Activated naive CD4-positive, alpha-beta T cell treated with anti-CD3 and anti-CD28 coated beads, Interleukin-2, amount 50 U/mL, for 24 hours (primary cell): ENCODE measurements around the gene CCNC.
"Not testable (repeated sequence)": the region's sequence is repeated elsewhere in the genome, so short reads cannot be mapped to it uniquely, and the experiment has no call there.

ENCODE experiments used
- H3K27ac Mint-ChIP-seq: one replicate; pipeline ENCODE4 v1.8.0; 2021; ENCODE audit warnings: mild to moderate bottlenecking, mixed read lengths
- H3K27me3 Mint-ChIP-seq: one replicate; pipeline ENCODE4 v1.8.0; 2021; ENCODE audit warnings: mixed read lengths
- H3K36me3 Mint-ChIP-seq: one replicate; pipeline ENCODE4 v1.8.0; 2021; ENCODE audit warnings: mixed read lengths
- H3K4me1 Mint-ChIP-seq: one replicate; pipeline ENCODE4 v1.8.0; 2021; ENCODE audit warnings: mixed read lengths
- H3K4me3 Mint-ChIP-seq: one replicate; pipeline ENCODE4 v1.8.0; 2021; ENCODE audit warnings: mild to moderate bottlenecking, mixed read lengths
- H3K9me3 Mint-ChIP-seq: one replicate; pipeline ENCODE4 v1.8.0; 2021; ENCODE audit warnings: mixed read lengths

Gene CCNC

GRCh38 chr6:99605911-99606655 lies 37.6 kb upstream of the CCNC start:
- no peak overlapping the region for H3K4me3 Mint-ChIP-seq
- no peak overlapping the region for H3K27ac Mint-ChIP-seq
- H3K27me3 Mint-ChIP-seq: peaks cover 73% of the 10 kb centered on the region
- H3K4me1 Mint-ChIP-seq: peaks cover 30% of the 10 kb centered on the region
- H3K36me3 Mint-ChIP-seq: no peaks in the 10 kb centered on the region
- H3K9me3 Mint-ChIP-seq: no peaks in the 10 kb centered on the region

- H3K27ac Mint-ChIP-seq: no peak overlapping the region
- peak overlapping the region; percentile 67 for H3K4me3 Mint-ChIP-seq
- peaks cover 21% of the 10 kb centered on the region for H3K4me1 Mint-ChIP-seq
- H3K27me3 Mint-ChIP-seq: peaks cover 71% of the 10 kb centered on the region
- no peaks in the 10 kb centered on the region for H3K9me3 Mint-ChIP-seq
- no peaks in the 10 kb centered on the region for H3K36me3 Mint-ChIP-seq
Measured at GRCh38 chr6:99605074-99605734, 36.7 kb upstream of the CCNC start.

DNA sequence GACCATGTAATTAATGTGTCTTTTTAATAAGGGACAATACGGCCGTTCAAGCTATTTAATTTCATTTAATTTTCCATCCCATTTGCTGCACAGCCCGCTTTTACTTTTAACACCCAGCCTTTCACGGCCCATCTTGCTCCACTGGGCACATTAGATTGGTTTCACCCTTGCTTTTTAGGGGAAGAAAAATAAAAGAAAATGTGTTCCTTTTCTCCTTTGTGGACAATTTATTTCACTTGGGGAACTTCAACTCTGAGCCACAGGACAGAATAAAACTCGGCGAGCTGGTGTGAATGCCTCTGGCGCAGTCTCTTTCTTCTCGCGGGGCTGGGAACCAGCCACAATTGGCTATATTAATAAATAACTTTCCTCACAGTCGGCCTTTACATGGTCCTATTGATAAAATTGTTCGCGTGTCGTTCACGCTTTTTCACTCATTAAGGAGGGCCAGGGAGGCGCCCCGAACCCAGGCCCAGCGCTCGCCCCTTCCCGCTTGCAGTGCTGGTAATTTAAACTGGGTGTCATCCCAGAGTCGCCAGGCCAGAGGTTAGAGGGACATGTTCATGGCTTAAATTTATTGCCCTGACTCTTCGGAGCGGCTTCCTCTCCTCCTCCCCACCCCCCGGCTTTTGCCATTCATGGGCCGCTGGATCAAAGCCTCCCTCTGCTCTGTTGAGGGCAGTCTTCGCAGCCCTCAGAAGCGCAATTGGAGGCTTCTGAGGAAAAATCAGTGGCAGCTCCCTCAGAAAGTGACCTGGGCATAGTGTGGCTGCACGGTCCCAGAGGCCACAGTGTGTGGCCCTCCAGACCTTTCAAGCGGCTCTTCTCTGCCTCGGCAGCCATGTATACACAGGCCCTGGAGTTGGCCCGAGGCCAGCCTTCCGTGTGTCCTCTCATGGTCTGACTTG lies 36.0 kb upstream of the CCNC start:
- Mint-ChIP-seq H3K4me3 (peak overlapping the region; percentile 67), H3K27ac (no peak overlapping the region), H3K9me3 (no peaks in the 10 kb centered on the region), H3K27me3 (peaks cover 70% of the 10 kb centered on the region), H3K36me3 (no peaks in the 10 kb centered on the region), H3K4me1 (peaks cover 16% of the 10 kb centered on the region)

DNA sequence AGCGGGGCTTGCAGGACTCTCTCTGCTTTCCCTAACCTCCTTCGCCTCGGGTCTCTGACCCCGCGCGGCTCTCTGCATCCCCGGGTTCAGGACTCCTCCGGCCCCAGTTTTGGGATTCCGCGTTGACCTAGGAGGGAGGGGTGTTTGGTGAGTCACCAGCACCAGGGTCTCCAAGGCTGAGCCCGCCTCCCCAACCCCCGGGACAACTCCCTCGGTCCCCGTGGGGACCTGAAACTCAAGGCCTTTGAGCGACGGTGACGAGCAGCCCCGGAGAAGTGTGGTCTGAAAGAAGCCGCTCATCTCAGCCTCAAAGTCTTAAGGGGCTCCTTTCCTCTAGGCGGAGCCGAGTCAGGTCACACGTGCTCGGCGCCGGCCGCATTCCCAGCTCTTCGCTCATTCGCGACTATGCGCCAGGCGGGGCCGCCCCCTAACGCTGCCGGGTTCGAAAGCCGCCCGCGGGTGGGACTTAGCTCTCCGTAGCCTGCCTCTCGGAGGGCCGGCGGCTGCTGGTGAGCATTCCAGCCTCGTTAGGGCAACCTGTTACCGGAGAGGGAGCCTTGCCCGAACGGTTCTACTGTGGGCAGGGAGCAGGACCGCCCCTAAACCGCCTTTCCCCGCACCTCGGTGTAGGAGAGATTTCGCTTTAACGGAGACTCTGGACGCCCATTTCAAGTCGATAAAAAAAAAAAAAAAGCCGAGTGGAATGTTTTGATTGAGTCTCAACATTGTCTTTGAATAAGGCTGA lies 35.1 kb upstream of the CCNC start:
- H3K27ac Mint-ChIP-seq: no peak overlapping the region

DNA sequence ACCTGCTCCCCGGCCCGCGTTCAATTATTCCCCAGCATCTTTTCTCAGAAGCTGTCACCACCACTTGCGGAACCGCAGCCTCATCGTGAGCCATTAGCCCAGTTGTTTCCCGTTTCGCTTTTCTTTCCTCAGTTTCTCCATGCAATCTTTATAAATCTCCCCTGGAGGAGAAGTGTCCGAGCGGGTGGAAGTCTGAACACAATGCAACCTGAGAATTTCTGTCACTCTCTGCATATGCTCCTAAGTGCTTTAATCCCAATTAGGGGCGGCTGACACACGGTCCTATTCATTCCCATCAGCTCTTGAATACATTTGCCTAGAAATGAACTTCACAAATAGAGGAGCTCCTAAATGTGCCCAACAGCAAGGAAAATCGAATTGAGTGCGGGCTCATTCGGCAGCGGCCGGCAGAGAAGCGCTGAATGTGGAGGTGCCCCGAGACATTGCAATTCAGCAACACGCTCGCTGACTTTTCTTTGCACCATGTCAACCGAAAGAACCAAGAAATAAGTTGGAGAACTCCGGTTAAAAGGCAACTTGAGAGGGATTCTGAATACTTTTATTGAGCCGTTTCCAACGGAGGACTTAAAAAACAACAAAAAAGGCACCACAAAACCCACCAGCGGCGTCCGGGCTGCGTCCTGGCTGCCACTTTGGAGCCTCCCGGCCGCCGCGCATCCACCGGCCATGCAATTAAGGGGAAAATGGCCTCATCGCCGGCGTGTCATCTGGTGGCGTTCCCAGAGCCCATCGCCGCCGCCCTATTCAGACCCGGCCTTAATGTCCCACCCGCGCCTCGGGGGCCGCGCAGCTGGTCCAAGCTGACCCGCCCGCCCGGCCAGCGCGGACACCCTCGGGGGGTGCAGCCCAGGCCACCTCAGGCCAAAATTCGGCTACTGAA lies 34.3 kb upstream of the CCNC start:
- H3K27me3 Mint-ChIP-seq: peaks cover 70% of the 10 kb centered on the region

More for the DNA sequence above, 35.1 kb upstream of the CCNC start:
- Mint-ChIP-seq H3K9me3 (no peaks in the 10 kb centered on the region), H3K4me3 (peak overlapping the region; percentile 67), H3K36me3 (no peaks in the 10 kb centered on the region), H3K27me3 (peaks cover 70% of the 10 kb centered on the region), H3K4me1 (peaks cover 16% of the 10 kb centered on the region)

GRCh38 chr6:99594696-99595095 lies 26.2 kb upstream of the CCNC start:
- not testable (repeated sequence) for H3K27ac Mint-ChIP-seq, H3K36me3 Mint-ChIP-seq, H3K9me3 Mint-ChIP-seq, H3K4me3 Mint-ChIP-seq
- peaks cover 12% of the 10 kb centered on the region for H3K4me1 Mint-ChIP-seq
- H3K27me3 Mint-ChIP-seq: peaks cover 72% of the 10 kb centered on the region

More for the DNA sequence above, 34.3 kb upstream of the CCNC start:
- Mint-ChIP-seq H3K9me3 (no peaks in the 10 kb centered on the region), H3K4me1 (peaks cover 16% of the 10 kb centered on the region), H3K36me3 (no peaks in the 10 kb centered on the region), H3K4me3 (peak overlapping the region; percentile 49), H3K27ac (no peak overlapping the region)

DNA sequence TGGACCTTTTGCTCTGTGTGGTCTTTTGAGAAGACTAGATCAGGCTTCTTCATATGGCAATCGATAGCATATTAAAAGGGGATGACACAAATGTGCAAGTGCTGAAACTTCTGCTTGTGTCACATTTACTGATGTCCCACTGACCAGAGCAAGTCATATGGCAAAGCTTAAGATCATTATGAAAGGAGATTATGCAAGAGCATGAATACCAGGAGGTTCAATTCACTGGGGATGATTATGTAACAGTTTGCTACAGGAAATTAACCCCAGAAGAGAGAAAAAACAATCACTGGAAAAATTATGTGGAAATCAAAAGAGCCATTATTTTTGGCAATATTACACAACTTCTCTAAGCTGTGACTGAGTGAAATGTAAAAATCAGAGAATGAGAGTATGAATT lies 24.4 kb upstream of the CCNC start:
- H3K4me1 Mint-ChIP-seq: peaks cover 23% of the 10 kb centered on the region
- no peak overlapping the region for H3K4me3 Mint-ChIP-seq
- peaks cover 70% of the 10 kb centered on the region for H3K27me3 Mint-ChIP-seq
- H3K36me3 Mint-ChIP-seq: peaks cover 2% of the 10 kb centered on the region
- H3K9me3 Mint-ChIP-seq: peaks cover 9% of the 10 kb centered on the region
- H3K27ac Mint-ChIP-seq: no peak overlapping the region

GRCh38 chr6:99591673-99592364 lies 23.4 kb upstream of the CCNC start:
- H3K27me3 Mint-ChIP-seq: peaks cover 62% of the 10 kb centered on the region
- peaks cover 23% of the 10 kb centered on the region for H3K4me1 Mint-ChIP-seq
- peaks cover 9% of the 10 kb centered on the region for H3K9me3 Mint-ChIP-seq
- peaks cover 2% of the 10 kb centered on the region for H3K36me3 Mint-ChIP-seq
- no peak overlapping the region for H3K4me3 Mint-ChIP-seq
- no peak overlapping the region for H3K27ac Mint-ChIP-seq

DNA sequence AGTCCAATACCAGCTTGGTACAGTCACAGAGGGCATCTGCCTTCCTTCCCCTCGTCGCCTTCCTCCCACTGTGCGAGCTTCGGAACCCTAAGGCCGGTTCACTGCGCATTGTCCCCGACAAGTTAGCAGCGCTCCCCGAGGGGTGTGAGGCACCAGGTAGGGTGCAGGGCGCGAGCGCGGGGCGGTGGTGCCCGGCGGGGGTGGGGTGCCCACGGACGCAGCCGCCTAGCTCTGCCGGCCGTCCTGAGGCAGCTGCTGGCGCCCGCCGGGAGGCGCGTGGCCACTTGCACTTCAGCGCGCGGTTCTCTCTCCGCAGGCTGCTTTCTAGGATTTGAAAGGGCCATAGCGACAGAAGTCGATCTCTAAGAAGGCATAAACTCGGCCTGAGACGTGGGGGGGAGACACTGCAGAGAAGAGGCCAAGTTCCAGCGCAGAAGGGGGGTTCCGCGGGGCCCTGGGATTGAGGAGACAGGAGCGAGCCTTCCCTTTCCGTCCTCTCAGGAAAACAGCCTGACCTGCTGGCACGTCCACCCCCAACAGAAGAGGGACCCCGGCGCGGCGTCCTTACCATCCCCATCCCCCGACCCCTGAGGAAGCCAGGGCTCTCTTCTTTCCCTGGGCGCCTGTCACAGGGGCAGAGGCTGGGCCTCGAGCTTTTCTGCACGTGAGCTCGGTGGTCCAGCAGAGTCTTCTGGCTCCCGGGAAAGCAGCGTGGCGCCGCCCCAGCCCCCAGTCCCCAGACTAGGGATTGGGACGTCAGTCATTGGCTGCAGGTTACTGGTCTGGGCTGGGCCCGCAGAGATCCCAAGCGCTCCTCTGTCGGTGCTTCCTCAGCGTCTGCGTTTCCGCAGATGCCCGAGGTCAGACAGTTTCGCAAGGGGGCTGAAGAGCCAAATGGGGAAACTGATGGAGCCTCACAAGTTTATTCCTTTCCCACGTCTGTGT lies 22.5 kb upstream of the CCNC start:
- peaks cover 9% of the 10 kb centered on the region for H3K9me3 Mint-ChIP-seq
- peaks cover 2% of the 10 kb centered on the region for H3K36me3 Mint-ChIP-seq
- H3K27ac Mint-ChIP-seq: no peak overlapping the region
- peaks cover 23% of the 10 kb centered on the region for H3K4me1 Mint-ChIP-seq
- H3K4me3 Mint-ChIP-seq: no peak overlapping the region
- H3K27me3 Mint-ChIP-seq: peaks cover 58% of the 10 kb centered on the region

DNA sequence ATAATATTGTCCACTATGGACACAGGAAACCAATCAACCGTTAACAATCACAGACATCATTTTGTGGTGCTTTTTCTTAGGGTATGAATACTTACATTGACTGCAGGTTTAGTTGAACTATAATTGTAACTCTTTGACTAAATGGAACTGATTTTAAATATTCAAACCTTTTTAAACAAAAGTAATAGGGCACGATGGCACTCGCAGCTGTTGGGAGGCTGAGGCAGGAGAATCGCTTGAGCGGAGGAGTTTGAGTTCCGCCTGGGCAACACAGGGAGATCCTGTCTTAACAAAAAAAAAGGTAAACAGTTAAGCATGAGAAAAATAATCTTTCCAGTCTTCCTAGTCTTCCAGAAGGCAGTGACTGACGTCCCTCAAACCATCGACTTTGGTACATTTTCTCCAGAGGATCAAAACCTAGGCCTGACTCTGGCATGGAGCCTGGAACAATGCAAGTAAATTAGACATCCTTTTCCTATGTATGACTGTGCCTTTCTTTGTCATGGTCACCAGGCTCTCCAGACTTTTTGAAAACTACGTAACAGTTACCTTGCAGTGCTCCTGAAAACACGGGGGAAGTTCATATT lies 21.5 kb upstream of the CCNC start:
- H3K27ac Mint-ChIP-seq: no peak overlapping the region
- peak overlapping the region; percentile 76 for H3K4me3 Mint-ChIP-seq

DNA sequence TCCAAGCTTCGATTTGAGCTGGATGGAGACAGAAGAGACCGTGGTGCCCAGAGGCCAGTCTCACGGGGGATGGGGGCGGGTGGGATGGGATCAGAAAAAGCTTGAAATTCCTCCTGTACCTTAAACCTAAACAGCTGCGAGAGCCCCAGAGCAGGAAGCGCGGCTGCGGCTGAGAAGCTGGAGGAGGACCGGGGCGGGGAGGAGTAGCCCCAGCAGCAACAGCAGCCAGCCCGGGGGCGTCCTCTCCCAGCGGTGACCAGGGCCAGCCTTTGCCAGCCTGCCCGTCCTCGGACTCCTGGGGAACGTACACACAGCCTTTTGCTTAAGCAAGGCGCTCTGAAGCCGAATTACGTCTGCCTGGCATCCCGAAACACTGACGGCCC lies 20.8 kb upstream of the CCNC start:
- peaks cover 23% of the 10 kb centered on the region for H3K4me1 Mint-ChIP-seq
- H3K27ac Mint-ChIP-seq: peak overlapping the region; percentile 17
- peaks cover 52% of the 10 kb centered on the region for H3K27me3 Mint-ChIP-seq
- no peaks in the 10 kb centered on the region for H3K9me3 Mint-ChIP-seq
- H3K36me3 Mint-ChIP-seq: no peaks in the 10 kb centered on the region
- H3K4me3 Mint-ChIP-seq: peak overlapping the region; percentile 91

More for the DNA sequence above, 21.5 kb upstream of the CCNC start:
- Mint-ChIP-seq H3K27me3 (peaks cover 53% of the 10 kb centered on the region), H3K4me1 (peaks cover 23% of the 10 kb centered on the region), H3K9me3 (no peaks in the 10 kb centered on the region), H3K36me3 (no peaks in the 10 kb centered on the region)

GRCh38 chr6:99588618-99589289 lies 20.3 kb upstream of the CCNC start:
- peak overlapping the region; percentile 17 for H3K27ac Mint-ChIP-seq
- H3K9me3 Mint-ChIP-seq: no peaks in the 10 kb centered on the region
- H3K4me1 Mint-ChIP-seq: peaks cover 23% of the 10 kb centered on the region
- peak overlapping the region; percentile 91 for H3K4me3 Mint-ChIP-seq
- no peaks in the 10 kb centered on the region for H3K36me3 Mint-ChIP-seq
- H3K27me3 Mint-ChIP-seq: peaks cover 49% of the 10 kb centered on the region
